Lower lobe of right lung (tissue), 2 donors: Measurements from ENCODE around the gene SKAP2. TPM values are rescaled to one million over a fixed set of nuclear protein-coding genes. Genes with fewer than 3 reads are reported as not detected.

Experiments used
- ATAC-seq, 2 donors: fragments of 200-7000 bp; cut with Tn5 transposase; one replicate each; pipeline ENCODE4 v1.9.1; 2020 to 2022; ENCODE audit warnings: mild to moderate bottlenecking in 2 of 2, moderate library complexity in 2 of 2
- DNase-seq: peaks from one replicate; pipeline ENCODE4 v3.0.0-alpha.2; 2020
- H3K27ac ChIP-seq: fragments of 200-600 bp; one replicate; pipeline ENCODE4 v1.8.0; 2022
- H3K27me3 ChIP-seq: fragments of 200-600 bp; one replicate; pipeline ENCODE4 v1.8.0; 2022; ENCODE audit warnings: low read depth
- H3K36me3 ChIP-seq: fragments of 200-600 bp; one replicate; pipeline ENCODE4 v1.8.0; 2022; ENCODE audit warnings: mild to moderate bottlenecking
- H3K4me1 ChIP-seq: fragments of 200-600 bp; one replicate; pipeline ENCODE4 v1.8.0; 2022
- H3K4me3 ChIP-seq: fragments of 200-600 bp; one replicate; pipeline ENCODE4 v1.8.0; 2022; ENCODE audit warnings: mild to moderate bottlenecking
- H3K9me3 ChIP-seq: fragments of 200-600 bp; one replicate; pipeline ENCODE4 v1.8.0; 2022
- intact Hi-C: fragments of 100-400 bp; cut with DNase I; formaldehyde crosslinking; loops from one replicate; pipeline ENCODE4 v1.11.0; 2022
- total RNA-seq: library from RNA; stranded (reverse); fragmentation: NEBNext Ultra II Directional; extraction: Animal tissue kit (Norgen Biotek cat#: 25700); gene quantifications from one replicate; pipeline ENCODE4 v1.2.1, GENCODE V29; 2021
- TF ChIP-seq, protein P1 (sequence below): fragments of 200-600 bp; IDR thresholded peaks from one replicate; pipeline ENCODE4 v1.8.0; 2022; ENCODE audit warnings: antibody characterized with exemption, mild to moderate bottlenecking
- donor health status: DM: no; HTN: yes; CAD: no; lungs with severe emphysema.

SKAP2 gene
- total RNA-seq, 1 donor from 2014 or later, result 75.0 TPM

DNA sequence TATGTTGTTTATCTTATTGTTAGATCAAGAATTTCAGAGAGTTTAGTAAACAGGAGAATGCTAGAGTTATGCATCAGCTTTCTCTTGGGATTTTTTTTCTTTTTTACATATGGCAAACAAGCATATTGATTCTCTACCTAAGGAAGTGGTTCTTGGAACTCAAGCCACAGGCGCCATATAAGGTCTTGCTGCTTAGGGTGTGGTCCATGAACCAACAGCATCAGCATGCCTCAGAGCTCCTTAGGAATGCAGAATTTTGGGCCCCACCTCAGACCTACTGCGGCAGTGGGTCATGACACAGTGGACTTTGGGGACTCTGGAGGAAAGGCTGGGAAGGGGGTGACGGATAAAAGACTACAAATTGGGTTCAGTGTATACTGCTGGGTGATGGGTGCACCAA lies 230.8 kb downstream of the SKAP2 start:
- intact Hi-C loops, result no loop called here
- Histone ChIP-seq H3K4me3 (no peak overlapping the region), H3K36me3 (no peaks in the 10 kb centered on the region), H3K27me3 (no peaks in the 10 kb centered on the region), H3K9me3 (no peaks in the 10 kb centered on the region), H3K4me1 (no peaks in the 10 kb centered on the region), H3K27ac (no peak overlapping the region)
- ATAC-seq (no peak), DNase-seq (no peak)
- TF ChIP-seq, protein P1, sequence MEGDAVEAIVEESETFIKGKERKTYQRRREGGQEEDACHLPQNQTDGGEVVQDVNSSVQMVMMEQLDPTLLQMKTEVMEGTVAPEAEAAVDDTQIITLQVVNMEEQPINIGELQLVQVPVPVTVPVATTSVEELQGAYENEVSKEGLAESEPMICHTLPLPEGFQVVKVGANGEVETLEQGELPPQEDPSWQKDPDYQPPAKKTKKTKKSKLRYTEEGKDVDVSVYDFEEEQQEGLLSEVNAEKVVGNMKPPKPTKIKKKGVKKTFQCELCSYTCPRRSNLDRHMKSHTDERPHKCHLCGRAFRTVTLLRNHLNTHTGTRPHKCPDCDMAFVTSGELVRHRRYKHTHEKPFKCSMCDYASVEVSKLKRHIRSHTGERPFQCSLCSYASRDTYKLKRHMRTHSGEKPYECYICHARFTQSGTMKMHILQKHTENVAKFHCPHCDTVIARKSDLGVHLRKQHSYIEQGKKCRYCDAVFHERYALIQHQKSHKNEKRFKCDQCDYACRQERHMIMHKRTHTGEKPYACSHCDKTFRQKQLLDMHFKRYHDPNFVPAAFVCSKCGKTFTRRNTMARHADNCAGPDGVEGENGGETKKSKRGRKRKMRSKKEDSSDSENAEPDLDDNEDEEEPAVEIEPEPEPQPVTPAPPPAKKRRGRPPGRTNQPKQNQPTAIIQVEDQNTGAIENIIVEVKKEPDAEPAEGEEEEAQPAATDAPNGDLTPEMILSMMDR, result no peak

DNA sequence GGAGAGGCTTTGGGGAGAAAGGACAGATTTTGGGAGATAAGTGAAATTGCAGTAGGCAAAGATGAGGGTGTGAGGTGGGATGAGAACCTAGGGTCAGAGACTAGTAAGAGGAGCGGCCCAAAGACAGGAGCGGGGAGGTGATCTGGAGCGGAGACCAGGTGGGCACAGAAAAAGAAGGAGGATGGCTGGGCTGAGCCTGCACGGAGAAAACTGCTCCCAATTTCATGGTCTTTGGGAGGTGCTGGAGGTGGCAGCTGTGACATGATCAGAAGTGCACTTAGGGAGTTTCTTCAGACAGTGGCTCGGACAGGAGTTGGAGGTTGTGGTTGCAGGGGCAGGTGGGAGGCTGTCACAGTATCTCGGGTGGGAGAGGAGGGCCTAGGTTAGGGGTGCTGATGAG lies 232.8 kb downstream of the SKAP2 start:
- no peak overlapping the region for H3K27ac ChIP-seq
- intact Hi-C loops, result no loop called here
- TF ChIP-seq, protein P1, result no peak
- no peaks in the 10 kb centered on the region for H3K4me1 ChIP-seq
- no peak for ATAC-seq
- H3K27me3 ChIP-seq, result no peaks in the 10 kb centered on the region
- no peak overlapping the region for H3K4me3 ChIP-seq
- DNase-seq, result no peak
- no peaks in the 10 kb centered on the region for H3K9me3 ChIP-seq
- H3K36me3 ChIP-seq, result no peaks in the 10 kb centered on the region

DNA sequence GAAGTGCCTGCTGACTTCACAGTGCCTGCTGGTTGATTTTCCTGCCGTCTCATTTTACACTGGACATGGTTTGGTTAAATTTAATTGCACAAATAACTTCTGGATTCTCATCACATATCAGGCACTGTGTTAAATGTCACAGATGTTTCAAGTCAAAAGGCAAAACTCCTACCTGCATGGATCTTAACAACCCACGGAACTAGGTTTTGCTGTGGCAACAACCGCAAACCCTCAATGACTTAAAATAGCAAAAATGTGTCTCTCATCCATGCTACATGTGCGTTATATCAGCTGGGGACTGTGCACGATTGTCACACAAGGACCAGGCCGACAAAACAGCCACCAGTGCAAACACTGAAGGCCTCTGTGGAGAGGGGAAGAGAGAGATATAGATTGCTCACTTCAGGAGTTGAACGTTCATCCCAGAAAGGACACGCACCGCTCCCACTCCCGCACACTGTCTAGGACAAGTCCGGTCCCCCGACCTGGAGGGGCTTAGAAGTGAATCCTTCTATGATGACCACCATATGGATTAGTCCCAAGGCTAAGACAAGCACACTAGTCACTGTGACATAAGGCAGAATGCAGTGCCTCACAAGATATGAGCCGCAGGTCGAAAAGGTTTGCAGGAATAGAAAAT lies 233.3 kb downstream of the SKAP2 start:
- TF ChIP-seq, protein P1, result no peak
- intact Hi-C loops, result no loop called here

DNA sequence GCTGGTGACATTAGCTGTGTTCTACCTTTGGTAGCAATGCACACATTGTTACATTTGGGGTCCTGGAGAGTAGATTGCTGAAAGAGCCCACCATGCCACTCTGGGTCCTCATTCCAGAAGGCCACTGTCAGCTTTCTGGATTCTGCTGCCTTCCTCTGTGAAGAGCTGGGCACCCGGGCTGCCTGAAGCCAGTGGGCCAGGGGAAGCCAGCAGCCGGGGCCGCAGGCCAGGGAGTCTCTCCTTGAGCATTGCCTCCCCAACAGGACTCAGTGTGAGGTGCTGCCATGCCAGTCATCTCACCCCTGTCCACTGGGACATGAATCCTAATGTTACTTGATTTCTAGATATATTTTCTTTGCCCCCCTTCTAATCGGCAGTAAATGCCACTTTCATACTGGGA lies 234.0 kb downstream of the SKAP2 start:
- DNase-seq, result no peak
- no peaks in the 10 kb centered on the region for H3K36me3 ChIP-seq
- H3K27me3 ChIP-seq, result no peaks in the 10 kb centered on the region
- H3K4me1 ChIP-seq, result no peaks in the 10 kb centered on the region
- no peak for ATAC-seq
- no peaks in the 10 kb centered on the region for H3K9me3 ChIP-seq
- intact Hi-C loops, result no loop called here
- TF ChIP-seq, protein P1, result no peak
- H3K27ac ChIP-seq, result no peak overlapping the region
- H3K4me3 ChIP-seq, result no peak overlapping the region

More for the DNA sequence above, 233.3 kb downstream of the SKAP2 start:
- DNase-seq, result no peak
- Histone ChIP-seq H3K36me3 (no peaks in the 10 kb centered on the region), H3K9me3 (no peaks in the 10 kb centered on the region), H3K27ac (no peak overlapping the region), H3K4me3 (no peak overlapping the region), H3K4me1 (no peaks in the 10 kb centered on the region), H3K27me3 (no peaks in the 10 kb centered on the region)
- no peak for ATAC-seq

DNA sequence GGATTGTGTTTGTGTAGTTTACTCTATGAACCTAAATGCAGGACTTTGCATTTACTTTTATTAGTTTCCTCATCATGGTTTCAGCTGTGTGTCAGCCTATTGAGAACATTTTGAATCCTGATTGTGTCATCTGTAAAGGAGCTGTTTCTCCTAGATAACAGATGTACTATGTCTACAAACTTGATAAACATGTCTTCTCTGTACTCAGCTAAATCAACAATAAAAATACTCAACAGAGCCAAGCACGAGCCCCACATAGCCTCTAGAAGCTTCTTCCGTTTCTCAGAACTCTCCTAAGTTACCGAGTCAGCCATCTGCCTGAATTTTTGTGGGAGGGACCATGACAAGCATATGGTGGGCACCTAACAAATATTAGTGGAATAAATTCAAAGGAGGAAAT lies 234.7 kb downstream of the SKAP2 start:
- Histone ChIP-seq H3K27me3 (no peaks in the 10 kb centered on the region), H3K36me3 (no peaks in the 10 kb centered on the region), H3K27ac (no peak overlapping the region), H3K9me3 (no peaks in the 10 kb centered on the region), H3K4me1 (no peaks in the 10 kb centered on the region), H3K4me3 (no peak overlapping the region)
- intact Hi-C loops, result no loop called here
- ATAC-seq (no peak), DNase-seq (no peak)
- TF ChIP-seq, protein P1, result no peak
